Measurements from ENCODE around the gene PIGO.

Gene PIGO

GRCh38 chr9:35105571-35106342, 9.4 kb upstream of the PIGO start:
- no peak for DNase-seq

GRCh38 chr9:35105126-35105525, 8.7 kb upstream of the PIGO start:
- no peak for DNase-seq

- DNase-seq: no peak
Measured at GRCh38 chr9:35104586-35104985, 8.2 kb upstream of the PIGO start.

- no peak for DNase-seq
Measured at GRCh38 chr9:35103660-35104191, 7.3 kb upstream of the PIGO start.

- peak; percentile 96 for DNase-seq
Measured at GRCh38 chr9:35102769-35103659, 6.6 kb upstream of the PIGO start, which contains the start of gene STOML2. Gene STOML2 (minus strand): TSS chr9:35103131. CDS start chr9:35103094, 37 bp downstream.

GRCh38 chr9:35102465-35102768, 6.0 kb upstream of the PIGO start:
- no peak for DNase-seq

GRCh38 chr9:35097573-35097972, 1.2 kb upstream of the PIGO start:
- DNase-seq: no peak

- no peak for DNase-seq
Measured at GRCh38 chr9:35091536-35091935, 4.9 kb downstream of the PIGO start.

- no peak for DNase-seq
Measured at GRCh38 chr9:35089434-35089833, 7.0 kb downstream of the PIGO start.

GRCh38 chr9:35085078-35085477, 11.3 kb downstream of the PIGO start:
- no peak for DNase-seq

GRCh38 chr9:35079426-35080341, 16.7 kb downstream of the PIGO start, which contains the start of gene FANCG:
Gene FANCG (minus strand): TSS chr9:35079942. CDS start chr9:35079524, 418 bp downstream.
- peak; percentile 91 for DNase-seq

- DNase-seq: no peak
Measured at GRCh38 chr9:35079041-35079425, 17.4 kb downstream of the PIGO start.

- DNase-seq: no peak
Measured at GRCh38 chr9:35078066-35078465, 18.3 kb downstream of the PIGO start.

GRCh38 chr9:35076848-35077247, 19.5 kb downstream of the PIGO start:
- no peak for DNase-seq

- no peak for DNase-seq
Measured at GRCh38 chr9:35075358-35075757, 21.0 kb downstream of the PIGO start.

GRCh38 chr9:35074791-35075190, 21.6 kb downstream of the PIGO start:
- no peak for DNase-seq

GRCh38 chr9:35074141-35074540, 22.2 kb downstream of the PIGO start:
- no peak for DNase-seq

- DNase-seq: no peak
Measured at GRCh38 chr9:35073279-35073612, 23.1 kb downstream of the PIGO start.

- DNase-seq: peak; percentile 100
Measured at GRCh38 chr9:35072461-35073278, 23.7 kb downstream of the PIGO start, which contains the start of gene VCP. Gene VCP (minus strand): TSS chr9:35072625. CDS start chr9:35072353, 272 bp downstream.

GRCh38 chr9:35071814-35072460, 24.5 kb downstream of the PIGO start:
- DNase-seq: peak; percentile 85

Measured in fibroblast of skin of scalp (primary cell).